IMR-90 (cell line): Measurements from ENCODE around the gene GREB1L. TPM values are rescaled to one million over a fixed set of nuclear protein-coding genes. Genes with fewer than 3 reads are reported as not detected.

Source experiments
- ATAC-seq: fragments of 200-7000 bp; cut with Tn5 transposase; 2 replicates; pipeline ENCODE4 v1.9.1; 2020; ENCODE audit warnings: low read depth, mild to moderate bottlenecking, moderate library complexity
- BruUV-seq: library from RNA; stranded (reverse); fragments of 400-500 nt; replicated peaks from 2 replicates; lab custom pipeline; 2021; lab: Mats Ljungman, UMichigan
- CTCF ChIA-PET: fragments of 300-600 bp; formaldehyde crosslinking; extraction: SDS; loops from one replicate; lab custom pipeline; 2021; ENCODE audit warnings: antibody characterized with exemption; lab: Yijun Ruan, JAX
- POLR2A ChIA-PET: fragments of 300-600 bp; sonication (Branson Sonifier 250); formaldehyde crosslinking; loops from one replicate; lab custom pipeline; 2022; ENCODE audit warnings: antibody characterized with exemption; ENCODE audit not compliant: unreplicated experiment; lab: Charles Lee
- DNase-seq: peaks from one replicate; pipeline ENCODE4 v3.0.0; 2013
- H2AFZ ChIP-seq: replicated peaks from 2 replicates; pipeline ENCODE3; 2013; ENCODE audit warnings: low read length, mild to moderate bottlenecking; ENCODE audit not compliant: poor library complexity
- H2AK5ac ChIP-seq: 2 replicates; pipeline ENCODE4 v1.6.1; 2013; ENCODE audit warnings: low read depth, low read length, inconsistent platforms
- H2AK9ac ChIP-seq: replicated peaks from 2 replicates; pipeline ENCODE3; 2013; ENCODE audit warnings: mild to moderate bottlenecking, low read depth, low read length, moderate library complexity; ENCODE audit not compliant: poor library complexity
- H2BK120ac ChIP-seq: 2 replicates; pipeline ENCODE4 v1.6.1; 2013; ENCODE audit warnings: low read depth, low read length, inconsistent platforms
- H2BK15ac ChIP-seq: 3 replicates; pipeline ENCODE4 v1.6.1; 2013; ENCODE audit warnings: low read depth, low read length, inconsistent platforms
- H2BK20ac ChIP-seq: 2 replicates; pipeline ENCODE4 v1.6.1; 2013; ENCODE audit warnings: low read depth, mild to moderate bottlenecking, inconsistent platforms, low read length, moderate library complexity
- H2BK5ac ChIP-seq: 2 replicates; pipeline ENCODE4 v1.6.1; 2013; ENCODE audit warnings: mild to moderate bottlenecking, low read depth, low read length, inconsistent platforms; ENCODE audit not compliant: poor library complexity, severe bottlenecking
- H3K14ac ChIP-seq: replicated peaks from 2 replicates; pipeline ENCODE4 v1.6.1; 2013; ENCODE audit warnings: low read depth, low read length, inconsistent platforms
- H3K18ac ChIP-seq: 2 replicates; pipeline ENCODE4 v1.6.1; 2013; ENCODE audit warnings: low read depth, low read length, control low read depth
- H3K23ac ChIP-seq: 2 replicates; pipeline ENCODE4 v1.6.1; 2013; ENCODE audit warnings: low read depth, low read length, inconsistent platforms
- H3K27ac ChIP-seq: 2 replicates; pipeline ENCODE4 v1.5.1; 2013; ENCODE audit warnings: mild to moderate bottlenecking, control low read depth, low read length; ENCODE audit not compliant: insufficient read depth
- H3K27me3 ChIP-seq: 2 replicates; pipeline ENCODE4 v1.6.1; 2013; ENCODE audit warnings: low read length; ENCODE audit not compliant: control insufficient read depth, insufficient read depth
- H3K36me3 ChIP-seq: 2 replicates; pipeline ENCODE4 v1.6.1; 2013; ENCODE audit warnings: low read length, mixed read lengths; ENCODE audit not compliant: control insufficient read depth, insufficient read depth
- H3K4ac ChIP-seq: 2 replicates; pipeline ENCODE4 v1.6.1; 2013; ENCODE audit warnings: low read depth, low read length, inconsistent platforms
- H3K4me1 ChIP-seq: 2 replicates; pipeline ENCODE4 v1.6.1; 2013; ENCODE audit warnings: low read length, mixed read lengths; ENCODE audit not compliant: control insufficient read depth, insufficient read depth
- H3K4me2 ChIP-seq: 2 replicates; pipeline ENCODE4 v1.6.1; 2013; ENCODE audit warnings: low read depth, mild to moderate bottlenecking, control low read depth, low read length, moderate library complexity
- H3K4me3 ChIP-seq: 2 replicates; pipeline ENCODE4 v1.5.1; 2013; ENCODE audit warnings: low read depth, mild to moderate bottlenecking, control low read depth, low read length, moderate library complexity; ENCODE audit not compliant: insufficient read depth
- H3K56ac ChIP-seq: 2 replicates; pipeline ENCODE4 v1.6.1; 2013; ENCODE audit warnings: low read length, inconsistent platforms; ENCODE audit not compliant: insufficient read depth; ENCODE audit errors: extremely low read depth
- H3K79me1 ChIP-seq, 2 experiments: 2 replicates each; pipeline ENCODE4 v1.6.1; 2013; ENCODE audit warnings: low read length in 2 of 2, inconsistent platforms in 1 of 2, low read depth in 1 of 2
- H3K9ac ChIP-seq: 2 replicates; pipeline ENCODE4 v1.6.1; 2013; ENCODE audit warnings: low read depth, low read length, control low read depth
- H3K9me1 ChIP-seq: 2 replicates; pipeline ENCODE4 v1.6.1; 2013; ENCODE audit warnings: low read length, inconsistent platforms; ENCODE audit not compliant: insufficient read depth
- H3K9me3 ChIP-seq: 2 replicates; pipeline ENCODE4 v1.6.1; 2013; ENCODE audit warnings: low read length; ENCODE audit not compliant: control insufficient read depth, insufficient read depth
- H4K20me1 ChIP-seq: 2 replicates; pipeline ENCODE4 v1.6.1; 2013; ENCODE audit warnings: low read length, inconsistent platforms; ENCODE audit not compliant: insufficient read depth
- H4K5ac ChIP-seq: 2 replicates; pipeline ENCODE4 v1.6.1; 2013; ENCODE audit warnings: mild to moderate bottlenecking, low read depth, low read length, control low read depth
- H4K8ac ChIP-seq, 2 experiments: 2 replicates each; pipeline ENCODE4 v1.6.1; 2013; ENCODE audit warnings: low read depth in 2 of 2, low read length in 2 of 2, control low read depth in 1 of 2, inconsistent platforms in 1 of 2
- H4K91ac ChIP-seq: 2 replicates; pipeline ENCODE4 v1.6.1; 2013; ENCODE audit warnings: low read depth, low read length, inconsistent platforms; ENCODE audit not compliant: insufficient read depth
- BHLHE40 ChIP-seq: fragments of 150-350 bp; IDR thresholded peaks from 2 replicates; pipeline ENCODE4 v1.6.1; 2016; ENCODE audit warnings: mild to moderate bottlenecking, low read depth, low read length
- CEBPB ChIP-seq: IDR thresholded peaks from 2 replicates; pipeline ENCODE4 v1.6.1; 2012; ENCODE audit warnings: low read depth, low read length, improper control_type of control experiment
- CHD1 ChIP-seq: IDR thresholded peaks from 2 replicates; pipeline ENCODE4 v1.6.1; 2012; ENCODE audit warnings: low read depth, low read length, improper control_type of control experiment
- CTCF ChIP-seq: conservative IDR thresholded peaks from 2 replicates; pipeline ENCODE4 v1.5.1; 2012; ENCODE audit warnings: mild to moderate bottlenecking, low read depth, low read length, improper control_type of control experiment
- ELK1 ChIP-seq: fragments of 150-350 bp; IDR thresholded peaks from 2 replicates; pipeline ENCODE4 v1.6.1; 2016; ENCODE audit warnings: low read depth, mild to moderate bottlenecking, low read length, moderate library complexity, borderline replicate concordance
- FOS ChIP-seq: fragments of 150-350 bp; IDR thresholded peaks from 2 replicates; pipeline ENCODE4 v1.6.1; 2016; ENCODE audit warnings: low read depth, low read length
- MAFK ChIP-seq: IDR thresholded peaks from 2 replicates; pipeline ENCODE4 v1.6.1; 2012; ENCODE audit warnings: low read depth, low read length, improper control_type of control experiment
- MAZ ChIP-seq: IDR thresholded peaks from 2 replicates; pipeline ENCODE4 v1.6.1; 2012; ENCODE audit warnings: low read depth, mild to moderate bottlenecking, low read length, improper control_type of control experiment, moderate library complexity, borderline replicate concordance
- MXI1 ChIP-seq: IDR thresholded peaks from 2 replicates; pipeline ENCODE4 v1.6.1; 2012; ENCODE audit warnings: low read depth, mild to moderate bottlenecking, low read length, moderate library complexity, borderline replicate concordance
- NFE2L2 ChIP-seq: fragments of 150-350 bp; IDR thresholded peaks from 2 replicates; pipeline ENCODE4 v1.6.1; 2016; ENCODE audit warnings: low read depth, mild to moderate bottlenecking, low read length
- POLR2A ChIP-seq: IDR thresholded peaks from 2 replicates; pipeline ENCODE4 v1.6.1; 2012; ENCODE audit warnings: mild to moderate bottlenecking, low read depth, low read length
- RAD21 ChIP-seq: IDR thresholded peaks from 2 replicates; pipeline ENCODE4 v1.6.1; 2012; ENCODE audit warnings: low read length, improper control_type of control experiment
- RCOR1 ChIP-seq: IDR thresholded peaks from 2 replicates; pipeline ENCODE4 v1.6.1; 2012; ENCODE audit warnings: mild to moderate bottlenecking, low read length, improper control_type of control experiment; ENCODE audit not compliant: insufficient replicate concordance
- RFX5 ChIP-seq: IDR thresholded peaks from 2 replicates; pipeline ENCODE4 v1.8.0; 2012; ENCODE audit warnings: low read depth, mild to moderate bottlenecking, low read length, moderate library complexity
- SMC3 ChIP-seq: fragments of 150-350 bp; IDR thresholded peaks from 2 replicates; pipeline ENCODE4 v1.6.1; 2016; ENCODE audit warnings: low read depth, mild to moderate bottlenecking, antibody characterized with exemption, low read length, moderate library complexity
- USF2 ChIP-seq: fragments of 150-350 bp; IDR thresholded peaks from 2 replicates; pipeline ENCODE4 v1.6.1; 2017; ENCODE audit warnings: mild to moderate bottlenecking, antibody characterized with exemption, low read length, low read depth
- WGBS, 2 experiments: methylation state at CpG; one replicate each; pipeline versions ENCODE4 v1.1.5 to v1.1.7; 2013; ENCODE audit warnings: missing lambda C conversion rate in 2 of 2; ENCODE audit not compliant: insufficient read length in 1 of 2; ENCODE audit errors: extremely low coverage in 2 of 2; 5-methylcytosine and 5-hydroxymethylcytosine counted together
- dilution Hi-C: fragments of 300-500 bp; cut with HindIII; formaldehyde crosslinking; loops from one replicate; pipeline ENCODE4 v1.14.3; 2018; ENCODE audit warnings: low sequenced_read_pairs; ENCODE audit not compliant: unreplicated experiment
- in situ Hi-C: fragments of 300-500 bp; cut with MboI; formaldehyde crosslinking; loops from 3 replicates; pipeline ENCODE4 v1.14.3; 2019; ENCODE audit warnings: low sequenced_read_pairs, inconsistent platforms, mixed read lengths
- intact Hi-C: fragments of 100-400 bp; cut with micrococcal nuclease; formaldehyde crosslinking; loops from 2 replicates; pipeline ENCODE4 v1.10.0; 2022
- polyA plus RNA-seq, 3 experiments: library from polyadenylated mRNA; depleted of rRNA; stranded (reverse); fragments of >200 nt; gene quantifications; 2 replicates each; pipeline ENCODE4 v1.2.3, GENCODE V29; 2012; ENCODE audit warnings: low replicate concordance in 1 of 3
- total RNA-seq: library from RNA; depleted of rRNA; stranded (reverse); fragments of >200 nt; gene quantifications from 2 replicates; pipeline ENCODE4 v1.2.3, GENCODE V29; 2012

The GREB1L gene
- total and polyA plus RNA-seq, 2 of the 4 experiments (the other 2 are of a cell fraction) = under 0.01 to 0.02 TPM

- in situ Hi-C loops = loop anchor here (25.0 kb wide), 1 partner anchor 475 kb away; no protein-coding TSS in a partner anchor
- Histone ChIP-seq H2AK9ac (no peak overlapping the region), H3K27me3 (0 out of 2 replicates have a peak, but pooled peaks cover 1% of the 10 kb centered on the region), H3K4me3 (no peak overlapping the region), H2BK120ac (no peak overlapping the region), H2BK5ac (no peak overlapping the region), H2AK5ac (no peak overlapping the region), H3K79me1 (no peaks in the 10 kb centered on the region), H3K9ac (no peak overlapping the region), H3K56ac (no peak overlapping the region), H2BK15ac (no peak overlapping the region), H3K4ac (no peak overlapping the region), H4K5ac (no peak overlapping the region), H3K23ac (no peak overlapping the region), H3K18ac (no peak overlapping the region), H3K27ac (no peak overlapping the region), H4K8ac (no peak overlapping the region), H4K20me1 (no peaks in the 10 kb centered on the region), H3K36me3 (no peaks in the 10 kb centered on the region), H3K4me2 (no peak overlapping the region), H4K91ac (no peak overlapping the region), H3K14ac (no peak overlapping the region), H2AFZ (no peak overlapping the region), H2BK20ac (no peak overlapping the region), H3K4me1 (0 out of 2 replicates have a peak, but pooled peaks cover 2% of the 10 kb centered on the region), H3K9me1 (no peaks in the 10 kb centered on the region), H3K9me3 (no peaks in the 10 kb centered on the region)
- no peak for DNase-seq
- WGBS, 2 experiments = no CpG with 5 or more reads among the region's 3 CpGs
- POLR2A ChIA-PET = no interaction called here
- TF ChIP-seq USF2 (no peak), RAD21 (no peak), MAZ (no peak), NFE2L2 (no peak), BHLHE40 (no peak), CHD1 (no peak), SMC3 (no peak), ELK1 (no peak), CTCF (no peak), MAFK (no peak), RCOR1 (no peak), RFX5 (no peak), POLR2A (no peak), MXI1 (no peak), CEBPB (no peak), FOS (no peak)
- ATAC-seq = no peak
- dilution Hi-C loops = no loop called here
- intact Hi-C loops = loop anchor here (5.0 kb wide), 2 partner anchors 215 to 365 kb away; partner anchors contain the start of gene ABHD3
- no TSS peak for BruUV-seq
- CTCF ChIA-PET = interaction anchor here (0.6 to 0.7 kb wide), 2 partner anchors 17 to 24 kb away, joined by 4 read pairs; no protein-coding TSS in a partner anchor
Measured at GRCh38 chr18:21486905-21487437, 244.9 kb downstream of the GREB1L start.
